GM18511 (cell line): ENCODE results near the gene INTS7.

Source experiments
- ATAC-seq: cut with Tn5 transposase; IDR thresholded peaks from one replicate; pipeline ENCODE4 v1.9.1; 2021; ENCODE audit warnings: mild to moderate bottlenecking, moderate library complexity; ENCODE audit not compliant: unreplicated experiment

INTS7 gene

GRCh38 chr1:212035123-212035834, at the start of gene INTS7, which contains the start of gene DTL:
Gene INTS7, minus strand, starts transcription at chr1:212035557. Its CDS starts 120 bp downstream, at chr1:212035437.
Gene DTL, plus strand, starts transcription at chr1:212035748. Its CDS starts 143 bp downstream, at chr1:212035891.
- peak; percentile 80 for ATAC-seq

- ATAC-seq, result no peak
Measured at GRCh38 chr1:212082765-212083406, 47.5 kb upstream of the INTS7 start.

DNA sequence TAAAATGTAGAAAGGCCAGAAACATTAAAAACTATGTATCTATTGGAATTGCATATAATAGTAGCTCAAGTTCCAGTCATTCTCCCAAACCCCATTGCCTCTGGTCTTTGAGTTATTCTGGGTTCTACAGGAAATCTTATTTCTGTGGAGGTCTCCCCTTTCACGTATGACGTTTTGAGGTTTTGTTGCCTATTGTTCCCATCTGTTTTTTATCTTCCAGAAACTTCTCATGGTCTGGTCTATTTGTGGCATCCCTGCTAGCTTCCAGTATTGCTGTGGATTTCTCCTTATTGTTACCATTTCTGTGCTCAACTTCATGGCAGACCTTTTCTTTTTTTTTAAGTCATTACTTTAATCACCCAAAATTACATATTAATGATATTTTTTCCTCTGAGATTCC, 43.5 kb upstream of the INTS7 start:
- no peak for ATAC-seq

DNA sequence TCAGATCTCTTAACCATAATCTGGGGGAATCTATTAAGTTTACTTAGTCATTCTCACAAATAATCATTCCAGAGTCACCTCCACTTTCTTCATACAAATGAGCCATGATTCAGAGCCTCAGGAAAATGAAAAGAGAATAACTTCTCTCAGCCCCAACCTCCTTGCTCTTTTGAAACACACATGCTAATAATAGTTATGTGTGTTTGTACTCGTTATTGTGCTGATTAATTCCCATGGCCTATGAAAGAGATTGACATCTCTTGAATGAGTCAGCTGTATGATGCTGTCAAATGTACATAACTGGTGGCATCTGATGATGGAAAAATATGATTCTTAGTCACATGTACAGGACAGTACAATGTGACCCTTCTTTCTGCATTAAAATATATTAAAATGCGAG, 41.7 kb upstream of the INTS7 start:
- ATAC-seq, result no peak

GRCh38 chr1:212074856-212075255, 39.5 kb upstream of the INTS7 start:
- no peak for ATAC-seq

DNA sequence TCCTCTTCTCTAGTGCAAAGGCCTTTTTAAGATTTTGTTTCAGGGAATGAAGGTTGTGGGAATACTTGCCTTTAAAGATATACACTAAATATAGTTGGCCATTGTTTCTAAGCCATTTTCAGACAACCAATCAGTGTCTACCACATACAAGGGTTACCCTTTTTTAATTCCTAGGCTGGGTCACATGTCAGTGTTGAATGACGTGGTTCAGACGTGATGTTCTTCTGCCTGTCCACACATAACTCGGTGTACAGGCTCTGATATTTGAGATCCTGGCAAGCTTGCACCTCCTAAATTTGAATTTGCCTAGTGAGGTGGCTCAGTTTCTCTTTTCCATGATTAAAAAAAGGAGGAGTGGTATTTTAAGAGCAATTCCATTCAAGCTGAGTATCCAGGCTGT, 39.0 kb upstream of the INTS7 start:
- ATAC-seq, result no peak

- no peak for ATAC-seq
Measured at GRCh38 chr1:212073490-212073889, 38.1 kb upstream of the INTS7 start.

GRCh38 chr1:212072047-212072446, 36.7 kb upstream of the INTS7 start:
- ATAC-seq, result no peak

GRCh38 chr1:212070720-212071302, 35.5 kb upstream of the INTS7 start:
- ATAC-seq, result no peak

DNA sequence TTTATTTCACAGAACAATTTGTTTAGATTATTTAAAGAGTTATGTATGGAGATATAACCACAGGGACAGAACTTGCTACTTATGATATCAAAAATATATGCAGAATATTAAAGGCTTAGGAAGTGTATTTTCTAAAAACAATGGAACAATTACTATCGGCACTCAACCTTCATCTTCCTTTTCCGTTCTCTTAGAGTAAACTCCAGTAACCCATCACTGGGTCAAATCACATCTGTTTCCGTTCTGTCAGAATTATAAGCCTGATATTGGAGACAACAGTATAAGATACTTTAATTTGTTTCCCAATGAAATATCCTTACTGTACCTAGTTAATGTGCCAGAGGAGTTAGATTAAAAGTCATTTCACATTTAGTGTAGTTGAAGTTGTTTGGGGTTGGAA, 32.4 kb upstream of the INTS7 start:
- ATAC-seq, result no peak

DNA sequence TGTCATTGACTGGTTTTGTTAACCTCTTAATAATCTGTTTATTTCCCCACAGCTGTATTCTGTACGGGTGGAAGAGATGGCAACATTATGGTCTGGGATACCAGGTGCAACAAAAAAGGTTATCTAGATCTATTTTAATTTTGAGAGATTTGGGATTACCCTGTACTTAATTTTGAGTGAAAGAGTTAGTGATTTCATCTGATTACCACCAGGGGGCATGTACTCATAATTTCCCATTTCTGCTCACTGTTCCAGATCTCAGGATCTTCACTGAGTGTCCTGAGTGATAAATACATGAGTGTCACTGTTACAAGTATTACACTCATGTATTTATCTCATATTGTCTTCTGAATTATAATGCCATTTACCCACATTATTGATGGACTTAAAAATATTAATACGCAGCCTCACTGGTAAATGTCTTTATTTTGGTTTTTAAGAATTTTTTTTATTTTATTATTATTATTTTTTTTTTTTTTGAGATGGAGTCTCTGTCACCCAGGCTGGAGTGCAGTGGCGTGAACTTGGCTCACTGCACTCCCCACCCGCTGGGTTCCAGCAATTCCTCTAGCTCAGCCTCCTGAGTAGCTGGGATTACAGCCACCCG, 27.6 kb upstream of the INTS7 start:
- ATAC-seq, result no peak

GRCh38 chr1:212060632-212061472, 25.5 kb upstream of the INTS7 start:
- ATAC-seq, result no peak

DNA sequence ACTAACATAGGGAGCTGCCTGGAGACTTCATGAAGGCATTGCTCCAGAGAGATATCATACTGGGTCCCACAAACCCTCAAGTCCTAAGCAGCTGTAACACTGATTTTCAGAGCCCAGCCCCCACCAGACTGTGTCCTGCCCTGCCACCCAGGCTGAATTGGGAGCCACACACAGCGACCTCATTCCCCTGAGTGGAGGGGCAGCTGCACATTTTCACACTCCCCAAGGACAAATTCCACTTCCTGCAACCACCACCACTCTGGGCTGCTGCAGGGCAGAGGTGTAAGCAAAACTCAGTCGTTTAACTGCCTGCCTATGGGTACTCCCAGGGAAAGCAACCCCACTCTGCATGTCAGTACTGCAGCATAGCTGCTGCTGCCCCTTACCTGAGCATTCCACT, 20.0 kb upstream of the INTS7 start:
- no peak for ATAC-seq

DNA sequence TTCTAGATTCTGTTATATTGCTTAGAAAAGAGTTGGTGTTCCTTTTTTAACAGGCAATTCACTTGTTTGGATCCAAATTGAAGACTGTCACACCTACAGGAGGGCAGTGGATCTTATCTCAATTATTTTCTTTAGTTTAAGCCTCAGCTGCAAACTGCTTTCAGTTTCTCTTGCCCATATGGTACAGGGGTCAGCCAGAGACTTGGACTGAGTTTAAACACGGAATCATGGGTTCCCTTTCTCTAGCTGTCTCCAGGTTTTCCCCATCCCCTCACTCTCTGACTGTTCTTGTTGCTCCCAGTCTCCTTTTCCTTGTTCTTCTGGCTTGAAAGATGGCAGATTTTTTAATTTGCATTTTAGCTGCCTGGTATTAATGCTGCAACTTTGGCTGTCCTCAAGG, 18.6 kb upstream of the INTS7 start:
- no peak for ATAC-seq

DNA sequence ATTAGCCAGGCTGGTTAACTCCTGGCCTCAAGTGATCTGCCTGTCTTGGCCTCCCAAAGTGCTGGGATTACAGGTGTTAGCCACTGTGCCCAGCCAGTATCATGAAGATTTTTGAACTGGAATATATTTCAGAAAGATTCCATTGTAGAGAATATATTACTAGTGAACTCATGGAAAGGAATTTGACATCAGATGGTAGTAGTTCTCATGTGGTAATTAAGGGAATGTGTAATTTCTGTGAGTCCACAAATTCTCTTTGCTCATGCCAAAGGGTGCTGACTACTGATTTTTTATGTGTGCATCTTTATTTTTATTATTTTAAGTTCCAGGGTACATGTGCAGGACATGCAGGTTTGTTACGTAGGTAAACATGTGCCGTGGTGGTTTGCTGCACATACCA, 10.6 kb upstream of the INTS7 start:
- no peak for ATAC-seq

- no peak for ATAC-seq
Measured at GRCh38 chr1:212044851-212045250, 9.5 kb upstream of the INTS7 start.

DNA sequence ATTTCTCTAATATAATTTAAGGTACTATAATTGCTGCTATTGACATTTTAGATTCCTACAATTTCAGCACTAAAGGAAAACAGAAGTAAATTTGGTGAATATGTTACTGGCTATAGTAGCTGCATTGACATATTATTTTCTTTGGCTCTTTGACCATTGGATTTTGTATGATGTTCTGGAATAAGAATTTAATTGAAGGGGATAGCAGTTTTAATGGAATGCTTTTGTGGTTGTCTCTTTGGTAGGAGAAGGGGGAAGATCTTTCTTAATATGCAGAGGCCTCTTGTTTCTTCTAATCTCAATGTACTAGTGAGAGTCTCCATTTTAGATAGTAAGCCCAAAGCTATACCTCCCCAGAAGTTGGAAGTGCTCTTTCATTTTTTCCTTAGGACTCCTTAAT, 7.1 kb upstream of the INTS7 start:
- ATAC-seq, result no peak

DNA sequence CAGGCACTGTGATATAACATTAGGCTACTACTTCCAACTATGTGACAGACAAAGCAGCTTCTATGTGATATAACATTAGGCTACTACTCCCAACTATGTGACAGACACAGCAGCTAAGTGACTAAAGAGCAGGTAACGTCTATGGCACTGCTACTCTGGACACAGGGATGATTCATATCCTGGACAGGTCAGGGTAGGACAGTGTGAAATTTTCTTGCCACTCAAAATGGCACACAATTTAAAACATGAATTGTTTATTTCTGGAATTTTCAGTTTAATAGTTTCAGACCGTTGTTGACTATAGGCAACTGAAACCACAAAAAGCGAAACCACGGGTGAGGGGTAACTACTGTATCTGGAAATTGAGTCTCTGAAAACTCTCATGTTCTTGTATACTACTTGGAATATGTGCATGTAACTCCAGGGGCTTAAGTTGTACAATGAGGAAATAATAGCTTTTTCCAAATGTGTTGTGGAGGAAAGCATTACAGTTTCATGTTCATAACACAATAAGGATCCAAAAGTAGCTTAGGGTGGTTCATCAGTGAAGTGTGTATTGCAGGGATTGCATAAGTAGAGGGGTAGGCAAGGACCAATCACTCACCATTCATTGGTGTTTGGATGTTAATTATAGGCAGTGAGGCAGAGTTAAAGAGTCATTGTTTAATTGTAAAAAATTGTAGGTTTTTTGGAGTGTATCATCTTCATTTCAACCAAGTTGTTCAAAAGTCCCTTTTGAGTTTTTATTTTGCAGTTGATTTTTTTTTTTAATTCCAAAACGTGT, 5.5 kb upstream of the INTS7 start:
- ATAC-seq, result no peak

- ATAC-seq, result no peak
Measured at GRCh38 chr1:212039622-212040021, 4.3 kb upstream of the INTS7 start.

DNA sequence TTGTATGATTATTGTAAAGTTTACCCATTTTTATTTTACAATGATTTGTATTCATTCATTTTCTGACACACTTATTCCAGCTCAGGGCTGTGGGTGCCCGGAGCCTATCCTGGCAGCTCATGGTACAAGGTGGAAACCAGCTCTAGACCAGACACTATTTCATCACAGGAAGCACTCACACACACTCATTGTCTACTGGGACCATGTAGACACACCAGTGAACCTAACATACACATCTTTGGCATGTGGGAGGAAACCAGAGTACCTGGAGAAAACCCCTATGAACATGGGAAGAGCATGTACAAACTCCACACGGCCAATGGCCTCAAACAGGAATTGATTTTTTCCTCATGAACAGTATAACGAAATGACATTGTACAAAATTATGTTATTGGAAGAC, 2.5 kb upstream of the INTS7 start:
- ATAC-seq, result no peak
